Measurements from ENCODE around the gene KY.

Gene KY

GRCh38 chr3:134607054-134608022 is 43.5 kb downstream of the KY start:
- no peak for DNase-seq (ENCODE audit: extremely low read depth, insufficient read length)
- Histone ChIP-seq H3K27me3 (replicated peaks; ENCODE audit: control insufficient read depth, insufficient read depth, low read length) (peaks cover 10% of the 10 kb centered on the region), H3K36me3 (ENCODE audit: control insufficient read depth, insufficient read depth, low read length) (no peaks in the 10 kb centered on the region), H3K4me3 (replicated peaks; ENCODE audit: low read depth, low read length) (no peak overlapping the region)
- TF ChIP-seq CTCF (IDR thresholded peaks at IDR 0.05; ENCODE audit: insufficient read depth, low read length, poor library complexity, severe bottlenecking): no peak

GRCh38 chr3:134606033-134607025 is 44.5 kb downstream of the KY start:
- no peaks in the 10 kb centered on the region for H3K36me3 ChIP-seq (ENCODE audit: control insufficient read depth, insufficient read depth, low read length)
- TF ChIP-seq CTCF (IDR thresholded peaks at IDR 0.05; ENCODE audit: insufficient read depth, low read length, poor library complexity, severe bottlenecking): no peak
- peaks cover 10% of the 10 kb centered on the region for H3K27me3 ChIP-seq (replicated peaks; ENCODE audit: control insufficient read depth, insufficient read depth, low read length)
- DNase-seq (ENCODE audit: extremely low read depth, insufficient read length): no peak
- H3K4me3 ChIP-seq (replicated peaks; ENCODE audit: low read depth, low read length): no peak overlapping the region

- TF ChIP-seq CTCF (IDR thresholded peaks at IDR 0.05; ENCODE audit: insufficient read depth, low read length, poor library complexity, severe bottlenecking): no peak
- no peak for DNase-seq (ENCODE audit: extremely low read depth, insufficient read length)
- no peak overlapping the region for H3K4me3 ChIP-seq (replicated peaks; ENCODE audit: low read depth, low read length)
- H3K27me3 ChIP-seq (replicated peaks; ENCODE audit: control insufficient read depth, insufficient read depth, low read length): peaks cover 9% of the 10 kb centered on the region
- H3K36me3 ChIP-seq (ENCODE audit: control insufficient read depth, insufficient read depth, low read length): no peaks in the 10 kb centered on the region
Observed at GRCh38 chr3:134605556-134605955, 45.3 kb downstream of the KY start.

- no peak overlapping the region for H3K4me3 ChIP-seq (replicated peaks; ENCODE audit: low read depth, low read length)
- TF ChIP-seq CTCF (IDR thresholded peaks at IDR 0.05; ENCODE audit: insufficient read depth, low read length, poor library complexity, severe bottlenecking): no peak
- peaks cover 4% of the 10 kb centered on the region; the same call in 1 of the 2 replicates for H3K27me3 ChIP-seq (replicated peaks; ENCODE audit: control insufficient read depth, insufficient read depth, low read length)
- no peak for DNase-seq (ENCODE audit: extremely low read depth, insufficient read length)
- no peaks in the 10 kb centered on the region for H3K36me3 ChIP-seq (ENCODE audit: control insufficient read depth, insufficient read depth, low read length)
Observed at GRCh38 chr3:134603956-134604355, 46.9 kb downstream of the KY start.

GRCh38 chr3:134603480-134603879 is 47.3 kb downstream of the KY start:
- DNase-seq (ENCODE audit: extremely low read depth, insufficient read length): no peak
- no peaks in the 10 kb centered on the region for H3K36me3 ChIP-seq (ENCODE audit: control insufficient read depth, insufficient read depth, low read length)

More at GRCh38 chr3:134603480-134603879, 47.3 kb downstream of the KY start:
- Histone ChIP-seq H3K4me3 (replicated peaks; ENCODE audit: low read depth, low read length) (no peak overlapping the region), H3K27me3 (replicated peaks; ENCODE audit: control insufficient read depth, insufficient read depth, low read length) (peaks cover 4% of the 10 kb centered on the region; the same call in 1 of the 2 replicates)
- TF ChIP-seq CTCF (IDR thresholded peaks at IDR 0.05; ENCODE audit: insufficient read depth, low read length, poor library complexity, severe bottlenecking): no peak
